Measurements from ENCODE around the gene CBX7.

The CBX7 gene

GRCh38 chr22:39152511-39153219, at the start of gene CBX7:
TSS of gene CBX7 (minus strand) at chr22:39152680. CDS start at chr22:39152444, 236 bp downstream.
- DNase-seq: peak; percentile 86 to 87

- no peak for DNase-seq
These were observed 45.1 kb upstream of the CBX7 start for GRCh38 chr22:39197578-39197977.

GRCh38 chr22:39194098-39194497, 41.6 kb upstream of the CBX7 start:
- DNase-seq: no peak

GRCh38 chr22:39188809-39189208, 36.3 kb upstream of the CBX7 start:
- DNase-seq: no peak

- DNase-seq: no peak
These were observed 33.1 kb upstream of the CBX7 start for GRCh38 chr22:39185601-39186012.

- DNase-seq: no peak
These were observed 32.4 kb upstream of the CBX7 start for GRCh38 chr22:39184586-39185577.

- no peak for DNase-seq
These were observed 31.6 kb upstream of the CBX7 start for GRCh38 chr22:39183991-39184585.

- DNase-seq: no peak
These were observed 30.1 kb upstream of the CBX7 start for GRCh38 chr22:39182478-39183030.

GRCh38 chr22:39181778-39182177, 29.3 kb upstream of the CBX7 start:
- no peak for DNase-seq

GRCh38 chr22:39181356-39181755, 28.9 kb upstream of the CBX7 start:
- no peak for DNase-seq

- no peak for DNase-seq
These were observed 27.4 kb upstream of the CBX7 start for GRCh38 chr22:39179841-39180335.

- no peak for DNase-seq
These were observed 26.9 kb upstream of the CBX7 start for GRCh38 chr22:39179401-39179827.

- DNase-seq: no peak
These were observed 26.0 kb upstream of the CBX7 start for GRCh38 chr22:39178206-39179111.

GRCh38 chr22:39177791-39178190, 25.3 kb upstream of the CBX7 start:
- no peak for DNase-seq

- no peak for DNase-seq
These were observed 24.9 kb upstream of the CBX7 start for GRCh38 chr22:39177456-39177775.

GRCh38 chr22:39176714-39177455, 24.4 kb upstream of the CBX7 start:
- DNase-seq: no peak

GRCh38 chr22:39176143-39176713, 23.7 kb upstream of the CBX7 start:
- DNase-seq: no peak

GRCh38 chr22:39175353-39176142, 23.1 kb upstream of the CBX7 start:
- DNase-seq: no peak

GRCh38 chr22:39174498-39175352, 22.2 kb upstream of the CBX7 start:
- peak; percentile 44 to 49 for DNase-seq
